Kidney (tissue), 14 donors: ENCODE results near the gene TSPAN14. TPM values are rescaled to one million over a fixed set of nuclear protein-coding genes. Genes with fewer than 3 reads are reported as not detected.

Source experiments
- DNase-seq, 5 donors: peaks; one replicate each; pipeline ENCODE4 v3.0.0-alpha.2; 2013 to 2020
- FAIRE-seq: peaks from 2 replicates; lab custom pipeline; 2012; peaks lifted over from hg19 to GRCh38; lab: Jason Lieb, UNC
- H3K27ac ChIP-seq, 2 donors: one replicate each; pipeline ENCODE4 v1.7.0; 2013; ENCODE audit warnings: low read depth in 2 of 2, low read length in 2 of 2, inconsistent platforms in 1 of 2
- H3K27me3 ChIP-seq: one replicate; pipeline ENCODE4 v1.7.1; 2013; ENCODE audit warnings: low read length, inconsistent platforms; ENCODE audit not compliant: control insufficient read depth, insufficient read depth
- H3K36me3 ChIP-seq, 3 donors: one replicate each; pipeline versions ENCODE4 v1.7.0 to v1.7.1; 2013; ENCODE audit warnings: low read length in 3 of 3, control low read depth in 1 of 3, inconsistent platforms in 1 of 3; ENCODE audit not compliant: insufficient read depth in 3 of 3, control insufficient read depth in 2 of 3
- H3K4me1 ChIP-seq, 3 donors: one replicate each; pipeline versions ENCODE4 v1.7.0 to v1.7.1; 2013; ENCODE audit warnings: low read length in 3 of 3, inconsistent platforms in 1 of 3, low read depth in 1 of 3; ENCODE audit not compliant: control insufficient read depth in 2 of 3, insufficient read depth in 2 of 3
- H3K4me3 ChIP-seq, 3 donors: one replicate each; pipeline versions ENCODE4 v1.7.0 to v1.8.1; 2013; ENCODE audit warnings: low read length in 3 of 3, control low read depth in 1 of 3, inconsistent platforms in 1 of 3
- H3K9ac ChIP-seq, 3 donors: one replicate each; pipeline versions ENCODE4 v1.7.0 to v1.7.1; 2013; ENCODE audit warnings: low read length in 3 of 3, control low read depth in 1 of 3, inconsistent platforms in 1 of 3
- H3K9me3 ChIP-seq, 3 donors: one replicate each; pipeline versions ENCODE4 v1.7.0 to v1.7.1; 2013; ENCODE audit warnings: low read length in 3 of 3, control low read depth in 1 of 3, inconsistent platforms in 1 of 3; ENCODE audit not compliant: control insufficient read depth in 2 of 3, insufficient read depth in 1 of 3
- intact Hi-C: fragments of 100-400 bp; cut with DNase I; formaldehyde crosslinking; loops from one replicate; pipeline ENCODE4 v1.11.1; 2022
- polyA plus RNA-seq: library from polyadenylated mRNA; stranded (reverse); fragments of 350-450 nt; fragmentation: Illumina TruSeq; extraction: RNeasy Lipid Tissue Mini Kit (QIAGEN cat#74804); gene quantifications from one replicate; pipeline ENCODE4 v1.2.3, GENCODE V29; 2014; ENCODE audit warnings: low read depth, low replicate concordance; ENCODE audit not compliant: insufficient read depth
- total RNA-seq: library from RNA; stranded (reverse); fragmentation: NEBNext Ultra II Directional; extraction: Animal tissue kit (Norgen Biotek cat#: 25700); gene quantifications from one replicate; pipeline ENCODE4 v1.2.1, GENCODE V29; 2021
- TF ChIP-seq, protein P1 (sequence below): IDR thresholded peaks from 3 replicates; pipeline ENCODE4 v1.5.1; 2012; ENCODE audit warnings: mild to moderate bottlenecking, moderate library complexity, borderline replicate concordance; ENCODE audit not compliant: insufficient read depth; ENCODE audit errors: extremely low read depth
- donor health status: control.
- donor health status: control.
- donor health status: control.
- donor health status: control.
- donor health status: control.
- donor health status: DM: yes; HTN: yes; CAD: no.
- donor health status: Normal renal cell carcinoma (clear cell type).

Gene TSPAN14
- total and polyA plus RNA-seq, 2 donors from 2014 or later, result 36.8 to 183 TPM

- TF ChIP-seq, protein P1, sequence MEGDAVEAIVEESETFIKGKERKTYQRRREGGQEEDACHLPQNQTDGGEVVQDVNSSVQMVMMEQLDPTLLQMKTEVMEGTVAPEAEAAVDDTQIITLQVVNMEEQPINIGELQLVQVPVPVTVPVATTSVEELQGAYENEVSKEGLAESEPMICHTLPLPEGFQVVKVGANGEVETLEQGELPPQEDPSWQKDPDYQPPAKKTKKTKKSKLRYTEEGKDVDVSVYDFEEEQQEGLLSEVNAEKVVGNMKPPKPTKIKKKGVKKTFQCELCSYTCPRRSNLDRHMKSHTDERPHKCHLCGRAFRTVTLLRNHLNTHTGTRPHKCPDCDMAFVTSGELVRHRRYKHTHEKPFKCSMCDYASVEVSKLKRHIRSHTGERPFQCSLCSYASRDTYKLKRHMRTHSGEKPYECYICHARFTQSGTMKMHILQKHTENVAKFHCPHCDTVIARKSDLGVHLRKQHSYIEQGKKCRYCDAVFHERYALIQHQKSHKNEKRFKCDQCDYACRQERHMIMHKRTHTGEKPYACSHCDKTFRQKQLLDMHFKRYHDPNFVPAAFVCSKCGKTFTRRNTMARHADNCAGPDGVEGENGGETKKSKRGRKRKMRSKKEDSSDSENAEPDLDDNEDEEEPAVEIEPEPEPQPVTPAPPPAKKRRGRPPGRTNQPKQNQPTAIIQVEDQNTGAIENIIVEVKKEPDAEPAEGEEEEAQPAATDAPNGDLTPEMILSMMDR, result no peak
Observed at GRCh38 chr10:80504897-80505465, 50.9 kb downstream of the TSPAN14 start.

DNA sequence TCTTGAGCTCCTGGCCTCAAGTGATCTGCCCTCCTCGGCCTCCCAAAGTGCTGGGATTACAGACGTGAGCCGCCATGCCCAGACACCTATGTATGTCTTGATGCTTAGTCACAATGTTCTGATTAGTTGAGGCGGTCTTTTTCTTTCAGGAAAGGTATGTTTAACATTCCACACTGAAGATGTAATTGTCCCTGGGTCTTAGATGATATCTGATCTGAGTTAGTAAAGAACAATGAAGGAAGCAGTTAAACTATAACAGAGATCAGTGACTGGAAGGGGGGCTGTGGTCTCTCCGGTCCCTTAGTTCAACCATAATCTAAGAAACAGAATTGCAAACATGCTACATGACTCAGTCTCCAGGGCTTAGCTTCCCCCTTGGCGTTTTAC, 52.1 kb downstream of the TSPAN14 start:
- no peak for FAIRE-seq
- H3K9me3 ChIP-seq, result no peaks in the 10 kb centered on the region
- no peaks in the 10 kb centered on the region for H3K27me3 ChIP-seq
- peaks cover 4 to 56% (median 29%) of the 10 kb centered on the region in 3 donors for H3K4me1 ChIP-seq
- peak in 2 of 5 donors; percentile 19 to 27 for DNase-seq
- intact Hi-C loops, result no loop called here
- no peak overlapping the region for H3K27ac ChIP-seq
- TF ChIP-seq, protein P1, result no peak
- no peak overlapping the region for H3K4me3 ChIP-seq
- peaks cover 0 to 13% (median 2%) of the 10 kb centered on the region in 3 donors for H3K36me3 ChIP-seq
- no peak overlapping the region for H3K9ac ChIP-seq

More at GRCh38 chr10:80504897-80505465, 50.9 kb downstream of the TSPAN14 start:
- H3K9me3 ChIP-seq, result no peaks in the 10 kb centered on the region
- peak overlapping the region in 1 of 3 donors; percentile 41 for H3K9ac ChIP-seq
- peaks cover 4 to 61% (median 33%) of the 10 kb centered on the region in 3 donors for H3K4me1 ChIP-seq
- DNase-seq (peak in 1 of 5 donors; percentile 44), FAIRE-seq (no peak)
- peak overlapping the region; percentile 57 to 75 for H3K27ac ChIP-seq
- H3K36me3 ChIP-seq, result peaks cover 0 to 9% (median 2%) of the 10 kb centered on the region in 3 donors
- no peak overlapping the region for H3K4me3 ChIP-seq
- intact Hi-C loops, result loop anchor here (5.0 kb wide), 1 partner anchor 48 kb away; no protein-coding TSS in a partner anchor
- no peaks in the 10 kb centered on the region for H3K27me3 ChIP-seq

DNA sequence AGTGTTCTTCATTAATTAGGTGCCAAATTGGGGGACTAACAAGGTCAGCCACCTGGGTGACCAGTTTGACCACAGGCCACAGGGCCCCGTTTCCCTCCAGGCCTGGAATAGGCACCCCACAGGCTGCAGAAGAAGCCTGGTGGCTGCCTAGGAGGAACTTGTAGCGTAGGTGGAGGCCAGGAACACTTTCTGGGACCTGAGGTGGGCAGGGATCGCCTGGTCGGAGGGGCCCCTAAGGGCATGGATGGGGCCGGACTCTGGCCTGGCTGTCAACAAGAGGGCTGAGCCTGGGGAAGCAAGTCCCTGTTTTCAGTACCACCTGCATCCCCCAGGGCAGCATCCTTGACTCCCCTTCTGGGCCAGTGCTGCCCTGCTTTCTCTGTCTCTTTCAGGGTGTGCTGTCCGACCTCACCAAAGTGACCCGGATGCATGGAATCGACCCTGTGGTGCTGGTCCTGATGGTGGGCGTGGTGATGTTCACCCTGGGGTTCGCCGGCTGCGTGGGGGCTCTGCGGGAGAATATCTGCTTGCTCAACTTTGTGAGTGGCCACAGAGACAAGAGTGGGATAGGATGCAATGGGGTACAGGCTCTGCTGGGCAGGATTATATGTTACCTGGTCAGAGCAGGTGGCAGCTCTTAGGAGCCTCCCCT, 52.9 kb downstream of the TSPAN14 start:
- TF ChIP-seq, protein P1, result no peak
- Histone ChIP-seq H3K36me3 (peaks cover 0 to 20% (median 2%) of the 10 kb centered on the region in 3 donors), H3K4me3 (no peak overlapping the region), H3K9me3 (no peaks in the 10 kb centered on the region), H3K9ac (no peak overlapping the region), H3K27ac (peak overlapping the region in 1 of 2 donors; percentile 24), H3K4me1 (peaks cover 4 to 48% (median 29%) of the 10 kb centered on the region in 3 donors), H3K27me3 (no peaks in the 10 kb centered on the region)
- DNase-seq (peak in 1 of 5 donors; percentile 42), FAIRE-seq (no peak)
- intact Hi-C loops, result no loop called here
